NB4 (cell line): ENCODE data around the gene ANO9.

ENCODE experiments used
- DNase-seq: peaks from one replicate; pipeline ENCODE4 v3.0.0; 2010; ENCODE audit warnings: low read depth
- H3K4me3 ChIP-seq: one replicate; pipeline ENCODE4 v1.5.1; 2011; ENCODE audit warnings: mild to moderate bottlenecking, low read depth, low read length, moderate library complexity
- CTCF ChIP-seq: IDR thresholded peaks from one replicate; pipeline ENCODE4 v1.5.1; 2012; ENCODE audit warnings: low read depth, low read length
- MAX ChIP-seq: IDR thresholded peaks from 2 replicates; pipeline ENCODE4 v1.6.1; 2011; ENCODE audit warnings: low read depth, low read length
- MYC ChIP-seq: IDR thresholded peaks from 2 replicates; pipeline ENCODE4 v1.6.1; 2011; ENCODE audit warnings: low read depth, low read length
- POLR2A ChIP-seq: IDR thresholded peaks from 2 replicates; pipeline ENCODE4 v1.6.1; 2011; ENCODE audit warnings: mild to moderate bottlenecking; ENCODE audit not compliant: insufficient read length; ENCODE audit errors: extremely low read depth

Gene ANO9

GRCh38 chr11:452203-452744 lies 10.5 kb upstream of the ANO9 start:
- no peak for TF ChIP-seq MYC
- TF ChIP-seq POLR2A: no peak
- no peak for TF ChIP-seq CTCF
- no peak for TF ChIP-seq MAX
- H3K4me3 ChIP-seq: no peak overlapping the region

GRCh38 chr11:451738-452137 lies 9.9 kb upstream of the ANO9 start:
- H3K4me3 ChIP-seq: peak overlapping the region; percentile 72

More at GRCh38 chr11:452203-452744, 10.5 kb upstream of the ANO9 start:
- DNase-seq: no peak

DNA sequence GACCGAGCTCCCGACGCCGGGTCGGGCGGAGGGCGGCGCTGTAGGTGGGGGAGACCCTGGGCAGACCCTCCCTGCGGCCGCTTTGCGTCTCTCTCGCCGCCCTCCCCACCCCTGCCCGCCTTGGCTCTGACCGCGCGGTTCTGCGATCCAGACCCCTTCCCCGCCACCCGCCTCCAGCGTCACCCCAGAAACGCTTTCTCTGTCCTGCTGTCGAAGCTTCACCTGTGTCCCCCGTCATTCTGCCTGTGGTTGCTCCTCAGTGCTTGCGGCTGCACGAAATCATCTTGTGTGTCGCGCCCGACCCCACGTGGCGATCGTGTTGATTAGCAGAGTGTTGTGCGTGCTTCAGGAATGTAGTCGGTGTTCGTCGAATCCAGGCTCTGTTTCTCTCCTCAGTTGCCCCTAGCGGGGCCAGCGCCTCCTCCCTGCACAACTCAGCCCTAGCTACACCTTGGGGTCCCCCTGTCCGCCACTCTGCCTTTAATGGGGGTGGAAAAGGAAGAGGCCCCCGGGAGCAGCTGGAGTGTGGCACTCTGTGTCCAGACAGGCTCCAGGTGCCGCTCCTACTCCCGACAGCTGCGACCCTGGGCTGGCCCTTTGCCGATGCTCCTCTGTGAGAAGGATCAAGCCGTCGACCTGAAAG lies 9.1 kb upstream of the ANO9 start:
- TF ChIP-seq MAX: peak; percentile 92
- TF ChIP-seq CTCF: peak; percentile 26
- TF ChIP-seq MYC: peak; percentile 71
- no peak for TF ChIP-seq POLR2A
- H3K4me3 ChIP-seq: peak overlapping the region; percentile 72
- peak; percentile 81 for DNase-seq

More at GRCh38 chr11:451738-452137, 9.9 kb upstream of the ANO9 start:
- TF ChIP-seq CTCF (no peak), MYC (no peak), MAX (no peak), POLR2A (no peak)
- DNase-seq: no peak

DNA sequence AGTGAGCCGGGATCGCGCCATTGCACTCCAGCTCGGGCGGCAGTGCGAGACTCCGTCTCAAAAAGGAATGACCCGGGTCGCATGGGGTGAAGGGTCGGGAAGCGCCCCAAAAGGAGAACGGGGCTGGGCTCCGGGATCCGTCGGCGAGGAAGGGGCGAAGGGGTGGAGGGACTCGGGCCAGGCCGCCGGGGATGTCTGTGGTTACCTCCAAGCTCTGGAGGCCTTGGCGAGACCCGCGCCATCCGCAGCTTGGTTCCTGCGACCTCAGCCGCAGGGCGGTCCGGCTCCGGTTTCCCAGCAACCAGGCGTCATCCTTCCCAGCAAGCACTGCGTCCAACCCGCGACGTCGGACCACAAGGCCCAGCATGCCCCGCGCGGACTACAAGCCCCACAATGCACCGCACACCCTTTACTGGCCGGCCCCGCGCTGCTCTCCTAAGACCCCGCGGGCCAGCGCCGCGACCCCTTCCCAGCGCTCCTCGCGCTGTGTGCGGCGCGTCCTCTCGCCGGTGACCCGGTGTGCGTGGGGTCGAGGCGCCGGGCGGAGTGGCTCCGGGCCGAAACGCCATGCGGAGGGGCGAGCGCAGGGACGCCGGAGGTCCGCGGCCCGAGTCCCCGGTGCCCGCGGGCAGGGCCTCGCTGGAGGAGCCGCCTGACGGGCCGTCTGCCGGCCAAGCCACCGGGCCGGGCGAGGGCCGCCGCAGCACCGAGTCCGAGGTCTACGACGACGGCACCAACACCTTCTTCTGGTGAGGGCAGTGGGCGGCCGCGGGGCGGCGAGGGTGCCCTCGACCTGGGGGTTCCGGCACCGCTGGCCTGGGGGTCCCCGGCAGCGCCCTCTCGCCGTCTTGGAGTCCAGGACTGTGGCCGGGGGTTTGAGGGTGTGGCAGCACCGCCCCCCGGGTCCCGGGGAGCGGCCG lies 8.3 kb upstream of the ANO9 start, which contains the start of gene PTDSS2:
Gene PTDSS2, plus strand, starts transcription at position 391 of the 920 bp plus-strand sequence. Its CDS starts 177 bp downstream, at position 568.
- TF ChIP-seq MAX (no peak; the same call in 1 of the 2 replicates), POLR2A (peak; percentile 45)
- DNase-seq: peak; percentile 97
- H3K4me3 ChIP-seq: peak within 1 kb of the TSS; percentile 72

DNA sequence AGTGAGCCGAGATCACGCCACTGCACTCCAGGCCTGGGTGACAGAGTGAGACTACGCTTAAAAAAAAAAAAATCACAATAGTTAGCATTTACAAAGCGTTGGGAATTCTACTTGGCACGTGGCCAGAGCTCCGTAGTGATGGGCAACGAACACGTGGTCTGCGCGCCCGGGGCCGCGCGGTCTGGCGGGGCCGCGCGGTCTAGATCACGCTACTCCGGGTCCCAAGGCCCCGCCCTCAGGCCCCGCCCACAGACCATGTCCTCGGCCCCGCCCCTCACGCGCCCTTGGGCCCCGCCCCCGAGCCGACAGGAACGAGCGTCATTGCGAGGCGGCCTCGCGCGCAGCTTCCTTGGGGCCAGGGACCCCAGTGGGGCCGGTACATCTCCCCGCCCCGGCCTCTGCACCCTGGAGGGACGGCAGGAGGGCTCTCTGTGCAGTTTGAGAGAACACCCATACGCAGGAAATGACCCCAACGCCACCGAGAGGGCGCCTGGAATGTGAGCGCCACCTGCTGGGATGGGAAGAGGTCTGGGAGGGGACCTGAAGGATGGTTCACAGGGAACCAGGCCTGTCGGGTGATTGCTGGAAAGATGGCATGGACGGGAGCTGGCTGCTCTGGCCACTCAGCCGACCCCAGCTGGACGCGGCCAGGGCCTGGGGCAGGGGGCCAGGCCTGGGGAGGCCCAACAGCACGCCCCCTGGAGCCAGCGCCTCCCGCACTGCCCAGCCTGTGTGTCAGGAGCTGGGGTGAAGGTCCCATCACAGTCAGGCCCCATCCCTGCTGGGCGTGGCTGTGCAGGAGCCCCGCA lies 6.3 kb upstream of the ANO9 start:
- peak overlapping the region; percentile 40 for H3K4me3 ChIP-seq
- peak; percentile 99 for TF ChIP-seq MAX
- peak; percentile 74 for TF ChIP-seq CTCF
- TF ChIP-seq POLR2A: peak; percentile 70
- TF ChIP-seq MYC: peak; percentile 97
- DNase-seq: peak; percentile 96
